GM06990 (cell line): ENCODE data around the gene ZMIZ2.

Source experiments
- DNase-seq: peaks from one replicate; pipeline ENCODE4 v3.0.0-alpha.2; 2011; ENCODE audit not compliant: insufficient read length; ENCODE audit errors: extremely low read depth
- H3K27me3 ChIP-seq: replicated peaks from 2 replicates; pipeline ENCODE4 v1.6.0; 2011; ENCODE audit warnings: low read length; ENCODE audit not compliant: control insufficient read depth, insufficient read depth
- H3K36me3 ChIP-seq: 2 replicates; pipeline ENCODE4 v1.5.1; 2011; ENCODE audit warnings: low read length; ENCODE audit not compliant: control insufficient read depth, insufficient read depth
- H3K4me3 ChIP-seq: replicated peaks from 2 replicates; pipeline ENCODE4 v1.5.1; 2011; ENCODE audit warnings: low read depth, mild to moderate bottlenecking, control low read depth, low read length
- TF ChIP-seq, protein P1 (sequence below): IDR thresholded peaks from 2 replicates; pipeline ENCODE4 v1.5.1; 2011; ENCODE audit warnings: low read length, control low read depth, mild to moderate bottlenecking, inconsistent platforms; ENCODE audit not compliant: insufficient read depth, poor library complexity, severe bottlenecking

The ZMIZ2 gene

DNA sequence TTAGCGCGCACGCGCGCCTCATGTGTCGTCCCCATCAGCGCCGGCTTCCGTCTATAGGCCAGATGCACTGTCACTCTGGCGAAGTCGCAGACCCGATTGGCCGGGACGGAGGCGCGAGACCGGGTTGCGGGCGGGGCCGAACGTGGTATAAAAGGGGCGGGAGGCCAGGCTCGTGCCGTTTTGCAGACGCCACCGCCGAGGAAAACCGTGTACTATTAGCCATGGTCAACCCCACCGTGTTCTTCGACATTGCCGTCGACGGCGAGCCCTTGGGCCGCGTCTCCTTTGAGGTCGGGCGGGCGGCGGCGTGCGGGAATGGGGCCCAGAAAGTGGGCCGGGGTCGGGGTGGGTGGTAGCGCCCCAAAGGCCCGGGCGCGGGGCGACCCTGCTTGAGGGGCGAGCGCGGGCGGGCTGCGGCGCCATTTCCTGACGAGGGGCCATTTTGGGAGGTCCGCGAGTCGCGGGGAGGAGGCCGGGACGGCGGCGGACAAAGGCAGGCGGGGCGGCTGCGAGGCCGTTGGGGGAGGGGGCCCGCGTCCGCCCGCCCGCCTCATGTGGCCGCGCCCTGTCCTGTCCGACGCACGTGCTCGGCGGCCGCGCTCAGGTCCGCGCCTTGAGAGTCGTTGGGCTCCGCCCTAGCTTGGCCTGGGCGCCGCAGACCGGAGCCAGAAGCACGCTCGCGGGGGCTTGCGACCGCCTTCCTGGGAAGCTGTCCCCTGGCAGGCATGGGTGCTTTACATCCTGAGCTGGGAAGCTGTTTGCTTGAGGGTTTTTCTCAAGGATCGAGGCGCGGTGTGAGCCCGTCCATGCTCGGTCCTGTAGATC, 48.1 kb downstream of the ZMIZ2 start, which contains the start of gene PPIA:
TSS of gene PPIA (plus strand) at position 178 of the 825 bp plus-strand sequence. CDS start at position 222, 44 bp downstream.
- DNase-seq: peak; percentile 98
- Histone ChIP-seq H3K27me3 (no peaks in the 10 kb centered on the region), H3K36me3 (peaks cover 12% of the 10 kb centered on the region), H3K4me3 (peak within 1 kb of the TSS; percentile 96)
- TF ChIP-seq, protein P1, sequence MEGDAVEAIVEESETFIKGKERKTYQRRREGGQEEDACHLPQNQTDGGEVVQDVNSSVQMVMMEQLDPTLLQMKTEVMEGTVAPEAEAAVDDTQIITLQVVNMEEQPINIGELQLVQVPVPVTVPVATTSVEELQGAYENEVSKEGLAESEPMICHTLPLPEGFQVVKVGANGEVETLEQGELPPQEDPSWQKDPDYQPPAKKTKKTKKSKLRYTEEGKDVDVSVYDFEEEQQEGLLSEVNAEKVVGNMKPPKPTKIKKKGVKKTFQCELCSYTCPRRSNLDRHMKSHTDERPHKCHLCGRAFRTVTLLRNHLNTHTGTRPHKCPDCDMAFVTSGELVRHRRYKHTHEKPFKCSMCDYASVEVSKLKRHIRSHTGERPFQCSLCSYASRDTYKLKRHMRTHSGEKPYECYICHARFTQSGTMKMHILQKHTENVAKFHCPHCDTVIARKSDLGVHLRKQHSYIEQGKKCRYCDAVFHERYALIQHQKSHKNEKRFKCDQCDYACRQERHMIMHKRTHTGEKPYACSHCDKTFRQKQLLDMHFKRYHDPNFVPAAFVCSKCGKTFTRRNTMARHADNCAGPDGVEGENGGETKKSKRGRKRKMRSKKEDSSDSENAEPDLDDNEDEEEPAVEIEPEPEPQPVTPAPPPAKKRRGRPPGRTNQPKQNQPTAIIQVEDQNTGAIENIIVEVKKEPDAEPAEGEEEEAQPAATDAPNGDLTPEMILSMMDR: no peak

- Histone ChIP-seq H3K4me3 (peak overlapping the region; percentile 96), H3K27me3 (no peaks in the 10 kb centered on the region), H3K36me3 (peaks cover 17% of the 10 kb centered on the region)
- TF ChIP-seq, protein P1: peak; percentile 67
- peak; percentile 88 for DNase-seq
Observed at GRCh38 chr7:44797329-44798258, 48.9 kb downstream of the ZMIZ2 start.

DNA sequence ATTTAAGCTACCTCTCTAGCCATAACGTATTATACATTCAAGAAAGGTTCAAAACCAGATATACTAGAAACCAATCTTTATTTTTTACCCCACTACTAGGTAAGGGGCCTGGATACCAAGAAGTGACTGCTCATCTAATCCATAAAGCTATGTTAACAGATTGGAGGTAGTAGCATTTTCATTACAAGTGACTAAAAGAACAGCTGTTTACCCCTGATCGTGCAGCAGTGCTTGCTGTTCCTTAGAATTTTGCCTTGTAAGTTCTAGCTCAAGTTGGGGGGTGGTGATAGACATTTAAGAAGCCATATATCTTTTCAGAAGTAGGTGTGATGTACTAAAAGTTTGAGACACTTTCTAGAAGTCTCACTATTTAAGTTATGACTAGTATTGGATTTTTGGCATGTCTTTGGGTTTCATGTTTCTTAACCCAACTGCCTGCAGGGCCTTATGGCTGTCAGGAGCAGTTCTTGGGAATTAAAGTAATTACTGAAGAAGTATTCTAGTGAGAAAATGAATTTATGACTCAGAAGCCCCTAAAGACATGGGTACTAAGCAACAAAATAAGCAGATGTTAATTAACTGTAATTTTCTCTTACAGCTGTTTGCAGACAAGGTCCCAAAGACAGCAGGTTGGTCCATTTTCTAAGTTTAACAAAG, 50.1 kb downstream of the ZMIZ2 start:
- DNase-seq: no peak
- peak overlapping the region; percentile 96 for H3K4me3 ChIP-seq
- TF ChIP-seq, protein P1: no peak
- H3K36me3 ChIP-seq: peaks cover 21% of the 10 kb centered on the region
- H3K27me3 ChIP-seq: no peaks in the 10 kb centered on the region

GRCh38 chr7:44799939-44800338, 51.3 kb downstream of the ZMIZ2 start:
- Histone ChIP-seq H3K36me3 (peaks cover 21% of the 10 kb centered on the region), H3K27me3 (no peaks in the 10 kb centered on the region), H3K4me3 (no peak overlapping the region)
- no peak for DNase-seq
- TF ChIP-seq, protein P1: no peak

GRCh38 chr7:44801890-44802289, 53.2 kb downstream of the ZMIZ2 start:
- Histone ChIP-seq H3K27me3 (no peaks in the 10 kb centered on the region), H3K4me3 (no peak overlapping the region), H3K36me3 (peaks cover 21% of the 10 kb centered on the region)
- TF ChIP-seq, protein P1: no peak
- no peak for DNase-seq
